Nucleus accumbens (tissue), 56 donors: ENCODE results near the gene SLC5A10.
"Not testable (repeated sequence)": the region's sequence is repeated elsewhere in the genome, so short reads cannot be mapped to it uniquely, and the experiment has no call there.

Source experiments
- DNase-seq, 56 donors: peaks; one replicate each; lab custom pipeline; 2025; lab: John Stamatoyannopoulos, UW

SLC5A10 gene

GRCh38 chr17:18951941-18952842, at the start of gene SLC5A10:
Gene SLC5A10, plus strand, starts transcription at chr17:18952165. Its CDS starts 41 bp downstream, at chr17:18952206.
- no peak for DNase-seq

- DNase-seq: no peak
Observed at GRCh38 chr17:18904482-18904881, 47.5 kb upstream of the SLC5A10 start.

- no peak for DNase-seq
Observed at GRCh38 chr17:18905226-18905625, 46.7 kb upstream of the SLC5A10 start.

- DNase-seq: no peak
Observed at GRCh38 chr17:18910326-18910725, 41.6 kb upstream of the SLC5A10 start.

- DNase-seq: no peak
Observed at GRCh38 chr17:18910881-18911280, 41.1 kb upstream of the SLC5A10 start.

GRCh38 chr17:18916816-18917500, 35.0 kb upstream of the SLC5A10 start:
- no peak for DNase-seq

GRCh38 chr17:18917506-18918032, 34.4 kb upstream of the SLC5A10 start:
- DNase-seq: no peak

GRCh38 chr17:18919963-18920362, 32.0 kb upstream of the SLC5A10 start:
- DNase-seq: no peak

- DNase-seq: no peak
Observed at GRCh38 chr17:18920911-18921441, 31.0 kb upstream of the SLC5A10 start.

- DNase-seq: no peak
Observed at GRCh38 chr17:18921485-18921884, 30.5 kb upstream of the SLC5A10 start.

GRCh38 chr17:18921912-18922451, 30.0 kb upstream of the SLC5A10 start:
- DNase-seq: no peak

- DNase-seq: not testable (repeated sequence)
Observed at GRCh38 chr17:18922596-18922995, 29.4 kb upstream of the SLC5A10 start.

GRCh38 chr17:18925187-18925586, 26.8 kb upstream of the SLC5A10 start:
- no peak for DNase-seq

GRCh38 chr17:18928628-18929125, 23.3 kb upstream of the SLC5A10 start:
- no peak for DNase-seq

GRCh38 chr17:18932360-18933055, 19.5 kb upstream of the SLC5A10 start:
- no peak for DNase-seq

GRCh38 chr17:18933102-18934058, 18.6 kb upstream of the SLC5A10 start:
- DNase-seq: no peak

GRCh38 chr17:18937981-18938691, 13.8 kb upstream of the SLC5A10 start:
- DNase-seq: no peak

- no peak for DNase-seq
Observed at GRCh38 chr17:18938692-18939023, 13.3 kb upstream of the SLC5A10 start.
